GM13976 (cell line): ENCODE data around the gene ANTXR1.

Source experiments
- DNase-seq: peaks from one replicate; pipeline ENCODE4 v3.0.0; 2012; ENCODE audit warnings: low spot score
- CTCF ChIP-seq: IDR thresholded peaks from 2 replicates; pipeline ENCODE4 v1.5.1; 2012; ENCODE audit warnings: borderline replicate concordance, mild to moderate bottlenecking; ENCODE audit not compliant: insufficient read depth; ENCODE audit errors: extremely low read depth, missing control alignments, control extremely low read depth
- in situ Hi-C: fragments of 300-500 bp; cut with MboI; formaldehyde crosslinking; loops from one replicate; pipeline ENCODE4 v1.12.0; 2022; ENCODE audit warnings: low sequenced_read_pairs, mixed read lengths, inconsistent platforms; ENCODE audit not compliant: unreplicated experiment

ANTXR1 gene

GRCh38 chr2:68997401-68997800 lies 15.6 kb upstream of the ANTXR1 start:
- in situ Hi-C loops, result no loop called here
- no peak for TF ChIP-seq CTCF
- no peak for DNase-seq

- in situ Hi-C loops, result no loop called here
- no peak for DNase-seq
Measured at GRCh38 chr2:69001879-69002278, 11.1 kb upstream of the ANTXR1 start.

GRCh38 chr2:69003731-69004130 lies 9.2 kb upstream of the ANTXR1 start:
- in situ Hi-C loops, result no loop called here
- no peak for TF ChIP-seq CTCF
- DNase-seq, result no peak

More at GRCh38 chr2:69001879-69002278, 11.1 kb upstream of the ANTXR1 start:
- no peak for TF ChIP-seq CTCF

GRCh38 chr2:69007169-69007568 lies 5.8 kb upstream of the ANTXR1 start:
- TF ChIP-seq CTCF, result no peak
- DNase-seq, result no peak
- in situ Hi-C loops, result no loop called here

GRCh38 chr2:69007603-69008002 lies 5.4 kb upstream of the ANTXR1 start:
- DNase-seq, result no peak
- TF ChIP-seq CTCF, result no peak

GRCh38 chr2:69010437-69011194 lies 2.4 kb upstream of the ANTXR1 start:
- no peak for TF ChIP-seq CTCF
- in situ Hi-C loops, result no loop called here
- no peak for DNase-seq

More at GRCh38 chr2:69007603-69008002, 5.4 kb upstream of the ANTXR1 start:
- in situ Hi-C loops, result no loop called here

- in situ Hi-C loops, result no loop called here
- no peak for DNase-seq
- TF ChIP-seq CTCF, result no peak
Measured at GRCh38 chr2:69011611-69012157, 1.3 kb upstream of the ANTXR1 start.
